GM18519 (cell line): ENCODE data around the gene EMP2.
"Not testable (repeated sequence)": the region's sequence is repeated elsewhere in the genome, so short reads cannot be mapped to it uniquely, and the experiment has no call there.

Experiments used
- ATAC-seq: cut with Tn5 transposase; IDR thresholded peaks from one replicate; pipeline ENCODE4 v1.9.1; 2021; ENCODE audit warnings: mild to moderate bottlenecking, moderate library complexity; ENCODE audit not compliant: unreplicated experiment, low FRiP score

The EMP2 gene

DNA sequence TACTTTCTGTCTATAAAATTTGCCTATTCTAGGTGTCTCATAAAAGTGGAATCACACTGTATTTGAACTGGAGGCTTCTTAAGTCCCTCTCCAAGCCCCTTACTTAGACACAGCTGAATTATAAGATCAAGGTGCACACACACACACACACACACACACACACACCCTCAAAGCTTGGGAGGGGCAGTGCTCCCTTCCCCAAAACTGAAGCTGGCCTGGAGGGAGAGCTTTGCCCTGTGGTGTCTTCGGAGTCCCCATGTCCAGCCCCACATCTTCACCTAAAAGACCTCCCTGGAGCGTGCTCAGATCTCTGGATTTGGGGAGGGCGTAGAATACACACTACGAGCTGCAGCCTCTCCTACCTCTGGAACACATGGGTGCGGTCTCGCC is 828 bp downstream of the EMP2 start:
- no peak for ATAC-seq

DNA sequence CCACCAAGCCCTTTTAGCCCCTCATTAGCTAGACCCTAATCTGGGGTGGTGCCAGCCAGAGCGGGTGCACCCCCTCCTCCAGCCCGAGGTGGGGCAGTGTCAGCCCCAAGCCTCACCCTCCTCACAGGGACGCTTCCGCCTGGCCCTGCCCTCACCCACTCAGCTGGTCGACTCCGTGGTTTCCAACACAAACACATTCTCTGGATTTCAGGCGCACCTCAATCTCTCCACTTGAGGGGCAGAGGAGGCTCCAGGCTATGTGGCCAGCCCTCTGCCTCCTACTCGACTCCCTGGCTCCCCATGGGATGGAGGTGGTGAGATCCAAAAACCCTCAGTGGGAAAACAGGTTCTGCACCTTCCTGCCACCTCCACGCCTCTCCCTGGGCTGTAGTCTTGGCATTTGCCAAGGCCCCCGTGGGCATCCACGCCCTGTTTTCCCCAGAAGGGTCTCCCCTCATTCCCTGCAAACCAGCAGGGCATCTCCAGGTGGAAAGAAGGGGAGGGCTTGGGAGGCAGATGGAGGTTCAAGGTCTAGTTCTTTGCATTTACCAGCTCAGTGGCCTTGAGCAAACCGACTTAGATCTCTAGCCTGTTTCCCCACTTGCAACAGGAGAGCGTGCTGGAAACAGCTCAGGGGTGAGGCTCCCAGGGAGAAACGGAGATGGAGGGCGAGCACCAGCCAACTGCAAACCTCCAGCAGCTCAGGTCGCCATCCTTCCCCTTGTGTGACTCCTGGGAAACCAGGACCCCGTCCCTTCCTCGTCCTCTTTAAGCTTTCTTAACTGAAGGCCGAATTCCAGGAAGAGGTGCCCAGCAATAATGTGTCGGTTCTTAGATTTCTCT is 1.7 kb downstream of the EMP2 start:
- no peak for ATAC-seq

DNA sequence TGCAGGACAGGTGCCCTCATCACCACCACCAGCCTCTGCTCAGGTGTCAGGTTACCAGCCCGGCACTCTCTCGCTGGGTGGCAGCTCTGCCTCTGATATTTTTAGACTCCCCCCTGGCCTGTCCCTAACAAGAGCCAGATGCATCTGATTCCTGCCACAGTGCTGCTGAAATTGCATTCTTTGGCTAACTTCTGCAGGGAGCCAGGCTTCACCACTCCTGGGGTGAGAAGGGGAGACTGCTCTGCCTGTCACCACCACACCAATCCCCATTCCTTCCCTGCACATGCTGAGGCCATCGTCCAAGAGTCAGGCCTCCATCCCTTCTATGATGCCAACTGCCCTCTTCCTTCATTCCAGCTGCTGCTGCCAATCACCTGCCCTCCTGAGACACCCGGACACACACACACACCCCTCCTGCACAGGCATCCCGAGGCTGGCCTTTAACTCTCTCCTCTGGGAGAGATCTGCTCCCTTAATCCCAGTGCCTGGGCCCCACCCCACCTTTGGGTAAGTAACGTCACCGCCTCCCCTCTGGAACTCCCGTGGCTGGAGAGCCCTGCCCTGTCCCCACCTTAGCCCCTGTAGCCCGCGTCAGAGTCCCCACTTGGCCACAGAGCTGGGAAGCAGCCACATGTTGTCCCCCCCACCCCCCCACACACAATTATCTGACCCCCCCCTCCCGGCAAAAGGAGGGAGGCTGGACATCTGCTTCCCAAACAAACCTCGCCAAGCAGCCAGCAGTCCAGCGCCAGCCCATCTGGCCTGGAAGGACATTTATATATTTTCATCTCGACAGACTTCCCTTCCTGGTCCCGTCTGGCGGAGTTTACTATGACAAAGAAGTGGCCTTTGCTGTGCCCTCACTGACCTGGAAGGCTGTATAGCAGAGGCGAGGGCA is 2.8 kb downstream of the EMP2 start:
- no peak for ATAC-seq

DNA sequence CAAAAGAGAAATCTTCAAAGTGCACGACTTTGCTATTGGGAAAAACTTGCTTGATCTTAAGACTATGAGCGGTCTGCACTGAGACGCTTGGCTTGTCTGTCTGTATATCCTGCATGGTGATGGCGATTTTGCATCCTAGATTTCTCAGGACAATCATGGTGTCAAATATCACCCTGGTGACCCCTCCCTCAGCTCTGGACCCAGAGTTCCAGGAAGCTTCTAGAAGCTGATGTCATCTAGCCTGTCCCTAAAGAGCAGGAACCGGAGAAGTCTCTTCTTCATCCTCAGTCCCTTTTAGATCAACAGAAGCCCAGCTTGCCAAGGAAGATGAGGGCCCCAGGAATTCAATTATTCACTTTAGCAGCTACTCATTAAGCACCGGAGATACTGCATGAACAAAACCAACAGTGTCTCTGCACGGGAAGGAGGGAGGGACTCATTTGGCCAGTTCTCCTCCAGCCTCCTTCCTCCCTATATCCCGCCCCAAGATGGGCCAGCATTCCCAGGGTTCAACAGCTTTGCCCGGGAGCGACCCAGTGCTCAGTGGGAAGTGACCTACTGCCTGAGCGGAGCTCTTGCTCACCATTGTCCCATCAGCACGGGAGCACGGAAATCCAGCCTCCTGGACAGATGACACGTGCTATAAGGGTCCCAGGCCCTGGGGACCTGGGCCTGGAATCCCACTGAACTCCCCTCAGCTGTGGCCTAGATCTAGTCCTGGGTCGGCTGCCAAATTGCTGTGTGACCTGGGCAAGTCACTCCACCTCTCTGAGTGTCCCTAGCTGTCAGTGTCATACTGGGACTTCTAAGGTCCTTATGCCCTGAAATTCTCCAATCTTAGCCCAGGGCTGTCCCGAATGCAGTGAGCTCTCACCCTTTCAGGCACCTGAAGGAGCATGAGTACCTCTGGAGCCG is 3.8 kb downstream of the EMP2 start:
- no peak for ATAC-seq

DNA sequence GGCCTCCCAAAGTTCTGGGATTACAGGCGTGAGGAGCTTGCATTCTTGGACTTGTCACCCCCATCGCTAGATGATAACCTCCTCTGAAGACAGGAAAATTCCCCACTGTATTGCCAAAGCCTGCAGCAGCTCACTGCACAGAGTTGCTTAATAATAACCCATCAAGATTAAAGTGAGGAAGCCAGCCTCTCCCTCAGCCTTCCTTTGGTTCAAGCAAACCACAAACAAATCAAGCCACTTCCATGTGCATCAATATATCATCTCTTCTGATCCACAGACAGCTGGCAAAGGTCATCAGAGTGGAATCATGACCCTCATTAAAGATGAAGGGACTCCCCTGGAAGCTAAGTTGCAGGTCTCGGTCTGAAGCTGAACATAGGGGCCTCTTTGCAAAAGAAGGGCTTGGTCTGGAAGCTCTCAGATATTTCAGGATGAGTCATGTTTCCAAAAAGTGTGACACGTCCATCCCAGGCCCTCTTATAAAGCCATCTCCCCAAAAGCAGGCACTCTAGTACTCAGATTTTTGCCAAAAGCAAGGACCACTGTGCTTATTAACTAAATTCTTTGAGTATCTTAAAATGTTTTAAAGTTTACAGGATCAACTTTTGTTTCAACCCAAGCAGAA is 4.8 kb downstream of the EMP2 start:
- no peak for ATAC-seq

DNA sequence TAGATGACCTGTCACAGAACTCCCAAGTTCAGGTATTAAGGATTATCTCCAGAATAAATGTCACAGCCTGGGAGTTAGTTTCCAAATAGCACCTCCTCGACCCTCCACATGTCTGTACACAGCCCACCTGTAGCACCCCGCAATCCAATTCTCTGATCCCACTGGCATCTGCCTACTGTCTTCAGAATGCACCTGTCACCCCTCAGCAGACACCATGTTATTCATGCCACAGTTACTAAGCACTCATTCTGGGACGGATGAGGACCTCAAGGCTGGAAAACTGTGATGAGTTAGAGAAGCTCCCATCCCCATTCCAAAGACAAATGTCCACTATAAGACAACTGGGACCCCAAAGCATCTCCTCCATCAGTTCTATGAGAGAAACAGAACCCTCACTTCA is 7.8 kb downstream of the EMP2 start:
- no peak for ATAC-seq

DNA sequence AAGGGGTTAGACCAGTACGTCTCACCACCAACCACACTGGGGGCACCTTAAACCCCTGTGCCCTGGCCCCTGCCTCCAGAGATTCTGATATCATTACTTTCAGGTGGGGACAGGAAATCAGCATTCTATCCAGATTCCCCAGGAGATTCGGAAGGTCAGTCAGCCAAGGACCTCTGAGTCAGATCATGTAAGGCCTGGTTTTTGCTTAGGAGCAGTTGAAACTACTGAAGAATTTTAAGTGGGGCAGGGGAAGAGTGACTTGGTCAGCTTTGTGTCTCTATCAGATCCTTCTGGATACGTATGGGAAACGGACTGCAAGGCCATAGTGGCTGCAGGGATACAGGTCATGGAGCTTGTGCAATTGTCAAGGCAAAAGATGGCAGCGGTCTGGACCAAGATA is 9.0 kb downstream of the EMP2 start:
- no peak for ATAC-seq

DNA sequence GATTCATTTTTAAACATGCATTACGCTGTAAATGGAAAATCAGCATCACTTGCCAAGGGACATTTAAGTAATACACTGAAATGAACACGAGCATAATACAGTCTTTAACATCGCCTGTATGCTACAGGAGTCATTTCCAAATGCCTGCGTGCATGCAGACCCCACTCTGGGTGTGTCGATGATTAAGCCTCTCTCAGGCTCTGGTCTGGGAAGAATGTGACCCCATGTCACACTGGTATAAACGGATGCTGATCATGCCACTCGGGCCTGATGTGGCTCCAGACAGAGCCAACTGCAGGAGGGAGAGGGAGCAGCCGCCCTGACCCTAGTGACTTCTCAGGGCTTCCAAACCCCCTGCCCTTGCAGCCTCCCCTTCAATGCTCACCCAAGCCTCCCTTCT is 10.8 kb downstream of the EMP2 start:
- ATAC-seq: no peak

DNA sequence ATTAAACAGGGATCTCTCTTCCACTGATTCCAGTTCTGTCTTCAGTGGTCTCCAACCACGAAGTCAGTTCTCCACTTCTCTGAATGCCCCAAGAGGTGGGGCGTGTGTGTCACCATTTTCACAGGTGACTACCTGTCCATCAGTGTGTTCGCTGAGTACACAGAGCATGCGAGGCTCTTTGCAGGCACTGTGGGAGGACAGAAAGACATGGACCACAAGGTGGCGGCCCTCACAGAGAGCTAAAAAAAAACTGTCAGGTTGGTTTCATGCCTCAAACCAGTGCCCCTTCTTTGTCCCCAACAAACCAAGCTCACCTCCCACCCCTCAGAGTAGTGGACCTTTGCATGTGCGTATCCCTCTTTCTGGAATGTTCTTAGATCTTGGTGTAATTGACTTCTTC is 13.8 kb downstream of the EMP2 start:
- ATAC-seq: no peak

DNA sequence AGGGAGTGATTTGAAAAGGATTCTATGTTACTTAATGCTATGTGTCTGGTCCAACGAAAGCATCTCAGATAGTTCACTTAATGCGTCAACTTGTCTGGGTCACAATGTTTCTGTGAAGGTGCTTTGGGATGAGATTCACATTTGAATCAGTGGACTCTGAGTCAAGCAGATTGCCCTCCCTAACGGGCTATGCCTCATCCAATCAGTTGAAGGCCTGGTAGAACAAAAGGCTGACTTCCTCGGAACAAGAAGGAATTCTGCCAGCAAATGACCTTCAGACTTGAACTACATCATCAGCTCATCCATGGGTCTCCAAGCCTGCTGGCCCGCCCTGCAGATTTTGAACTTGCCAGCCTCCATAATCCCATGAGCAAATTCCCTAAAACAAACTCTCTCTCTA is 15.2 kb downstream of the EMP2 start:
- no peak for ATAC-seq

DNA sequence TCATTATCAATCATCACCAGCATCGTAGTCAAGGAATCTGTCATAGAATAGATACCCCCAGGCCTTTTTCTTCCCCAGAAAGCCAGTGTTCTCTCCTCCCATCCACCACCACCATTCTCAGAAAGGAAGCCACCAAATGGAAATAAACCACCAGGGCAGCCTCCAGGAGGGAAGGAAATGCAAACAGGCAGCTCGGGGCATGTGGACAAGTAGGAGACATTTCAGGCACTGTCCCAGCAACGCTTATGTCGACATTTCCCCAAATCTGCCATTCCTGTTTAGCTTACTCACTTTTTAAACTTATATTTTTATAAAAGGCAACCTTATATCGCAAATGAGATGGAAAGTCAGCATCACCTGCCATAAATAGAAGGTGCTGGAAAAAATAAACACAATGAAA is 15.8 kb downstream of the EMP2 start:
- ATAC-seq: no peak

DNA sequence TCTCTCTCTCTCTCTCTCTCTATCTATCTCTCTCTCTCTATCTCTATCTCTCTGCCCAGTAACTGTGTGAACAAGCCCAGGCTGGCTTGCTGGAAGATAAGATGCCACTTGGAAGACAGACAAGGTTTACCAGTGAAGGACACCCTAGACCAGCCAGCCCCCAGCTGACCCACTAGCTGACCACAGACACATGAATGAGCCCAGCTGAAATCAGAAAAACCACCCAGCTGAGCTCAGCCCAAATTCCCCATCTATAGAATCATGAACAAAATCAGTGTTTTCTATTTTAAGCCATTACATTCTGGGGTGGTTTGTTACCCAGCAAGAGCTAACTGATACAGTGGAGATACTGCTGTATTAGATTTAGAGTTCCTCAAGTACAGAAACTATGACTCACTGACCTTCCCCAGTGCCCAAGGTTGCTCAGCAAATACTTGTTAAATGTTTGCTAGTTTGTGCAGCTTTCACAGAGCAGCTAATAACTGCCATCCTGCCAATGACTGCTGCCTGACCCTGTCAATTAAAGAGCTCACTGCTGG is 18.0 kb downstream of the EMP2 start:
- no peak for ATAC-seq

DNA sequence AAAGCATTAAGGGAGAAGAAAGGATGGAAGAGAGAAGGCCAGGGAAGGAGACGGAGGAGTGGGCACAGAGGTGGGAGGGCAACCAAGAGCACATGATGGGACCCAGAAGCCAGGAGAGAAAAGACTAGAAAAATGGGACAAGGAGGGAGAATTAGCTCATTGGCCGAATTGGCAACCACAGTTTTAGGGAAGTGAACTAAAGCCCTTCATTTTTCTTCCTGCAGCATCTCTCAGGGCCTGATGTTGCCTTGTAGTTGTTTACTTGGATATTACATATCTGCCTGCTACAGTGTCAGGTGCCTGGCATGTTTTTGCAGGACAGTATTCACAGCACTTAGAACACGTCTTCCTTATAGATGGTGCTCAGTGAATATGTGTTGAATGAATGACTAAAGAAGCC is 19.0 kb downstream of the EMP2 start:
- no peak for ATAC-seq

DNA sequence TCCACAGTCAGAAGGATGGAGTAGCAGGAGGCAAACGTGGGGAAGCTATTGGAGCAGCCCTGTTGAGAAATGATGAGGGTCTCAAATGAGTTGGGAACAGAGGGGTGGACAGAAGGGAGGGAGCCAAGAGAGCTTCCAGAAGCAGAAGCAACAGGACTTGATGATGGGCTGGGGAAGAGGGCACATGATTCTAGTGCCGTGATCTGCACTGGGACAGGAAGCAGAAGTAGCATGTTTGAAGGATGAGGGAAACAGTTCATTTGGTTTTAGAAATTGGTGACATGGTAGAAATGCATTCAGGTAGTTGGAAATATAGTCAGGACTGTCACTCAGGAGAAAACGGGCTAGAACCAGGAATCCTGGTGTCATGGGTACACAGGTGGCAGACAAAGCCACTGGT is 19.4 kb downstream of the EMP2 start:
- no peak for ATAC-seq

DNA sequence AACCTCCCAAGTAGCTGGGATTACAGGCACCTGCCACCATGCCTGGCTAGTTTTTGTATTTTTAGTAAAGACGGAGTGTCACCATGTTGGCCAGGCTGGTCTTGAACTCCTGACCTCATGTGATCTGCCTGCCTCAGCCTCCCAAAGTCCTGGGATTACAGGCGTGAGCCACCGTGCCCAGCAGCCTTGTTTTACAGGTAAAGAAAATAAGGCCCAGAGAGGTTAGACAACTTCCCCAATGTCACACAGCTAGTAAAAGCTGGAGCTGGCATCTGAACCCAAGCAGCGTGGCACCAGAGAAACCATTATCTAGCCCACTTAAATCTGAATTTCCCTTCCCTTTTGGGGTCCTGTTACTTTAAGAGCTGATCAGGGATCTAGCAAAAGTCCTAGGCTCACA is 20.6 kb downstream of the EMP2 start:
- ATAC-seq: not testable (repeated sequence)

DNA sequence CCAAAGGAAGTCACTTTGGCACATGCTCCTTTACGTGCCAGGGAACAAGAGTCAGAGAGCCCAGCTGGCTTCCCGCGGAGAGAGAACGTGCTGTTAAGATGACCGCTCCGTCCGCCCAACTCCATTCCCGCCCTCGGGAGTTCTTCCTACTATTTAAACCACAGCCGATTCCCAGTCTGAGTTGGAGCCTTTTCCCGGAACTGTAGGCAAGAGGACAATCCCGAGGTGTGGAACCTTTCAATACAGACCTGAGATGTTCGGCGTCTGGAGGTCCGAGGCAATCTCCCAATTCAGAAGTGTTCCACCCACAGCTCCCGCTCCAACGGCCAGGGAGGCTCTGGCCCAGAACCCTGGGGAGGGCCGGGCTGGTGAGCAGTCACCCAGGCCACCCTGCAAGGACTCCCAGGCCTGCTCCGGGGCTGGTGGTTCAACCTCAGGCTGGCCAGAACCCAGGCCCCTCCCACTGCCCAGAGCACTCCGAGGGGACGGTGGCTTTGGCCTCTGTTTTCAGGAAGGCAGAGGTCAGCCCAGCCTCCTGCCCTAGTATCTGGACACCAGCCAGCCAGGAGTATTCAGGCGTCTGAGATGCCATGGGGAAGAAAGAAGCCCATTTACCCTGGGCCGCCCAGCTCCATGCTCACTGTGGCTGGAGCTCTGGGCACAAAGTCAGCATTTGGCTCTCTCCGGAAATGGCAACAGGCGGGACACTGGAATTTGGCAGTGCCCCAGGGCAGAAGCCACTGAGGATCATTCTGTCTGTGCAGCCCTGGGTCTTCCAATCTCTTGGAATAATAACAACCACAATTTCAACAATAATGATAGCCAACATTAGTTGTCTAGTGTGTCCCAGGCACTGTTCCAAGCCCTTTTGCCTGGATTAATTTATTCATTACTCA is 21.4 kb downstream of the EMP2 start:
- no peak for ATAC-seq

DNA sequence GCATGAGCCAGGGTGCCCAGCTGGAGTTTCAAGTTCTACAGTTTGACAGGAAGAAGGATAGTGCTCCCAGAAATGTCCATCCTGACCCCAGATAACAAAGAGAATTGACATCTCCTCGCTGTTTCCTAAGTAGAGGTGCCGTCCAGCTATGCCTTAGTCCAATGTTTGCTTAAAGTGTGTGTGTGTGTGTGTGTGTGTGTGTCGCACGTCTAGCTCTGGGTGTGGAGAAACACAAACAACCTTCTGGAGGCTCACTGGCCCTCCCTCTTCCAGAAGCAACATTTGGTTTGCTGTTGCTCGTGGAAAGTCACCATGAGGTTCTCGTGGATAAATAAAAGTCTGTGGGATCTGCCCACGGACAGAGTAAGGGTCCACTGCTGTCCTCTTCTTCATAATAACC is 22.1 kb downstream of the EMP2 start:
- ATAC-seq: no peak

DNA sequence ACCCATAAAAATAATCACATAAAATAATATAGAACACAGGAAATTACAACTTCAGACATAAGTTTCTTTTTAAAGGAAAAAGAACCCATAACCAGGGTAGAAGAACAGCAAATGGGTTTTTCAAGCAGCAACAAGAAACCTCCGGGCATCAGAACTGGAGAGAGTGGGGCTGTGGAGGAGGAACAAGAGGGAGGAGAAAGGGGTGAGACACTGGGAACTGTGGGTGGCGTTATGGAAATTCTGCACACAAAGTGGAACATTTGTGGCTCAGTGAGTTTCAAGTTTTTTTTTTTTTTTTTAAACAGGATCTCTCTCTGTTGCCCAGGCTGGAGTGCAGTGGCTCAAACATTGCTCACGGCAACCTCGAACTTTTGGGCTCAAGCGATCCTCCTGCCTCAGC is 22.6 kb downstream of the EMP2 start:
- no peak for ATAC-seq

DNA sequence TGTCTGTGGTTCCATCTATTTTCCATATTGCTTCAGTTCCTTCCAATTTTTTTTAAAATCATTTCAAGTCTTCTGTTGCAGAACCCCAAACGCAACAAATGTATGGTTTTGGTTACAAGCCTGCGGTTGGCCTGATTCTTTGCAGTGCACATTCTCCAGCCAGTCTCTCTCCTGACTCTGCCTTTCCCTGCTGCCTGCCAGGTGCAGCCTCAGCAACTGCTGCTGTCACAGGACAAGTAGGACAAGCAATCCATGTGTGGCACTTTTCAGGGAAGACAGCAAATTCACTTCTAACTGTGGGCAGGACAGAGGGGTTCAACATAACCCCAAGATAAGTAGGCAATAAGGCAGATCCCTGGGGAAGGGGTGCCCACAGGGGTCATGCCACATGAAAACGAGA is 24.2 kb downstream of the EMP2 start:
- no peak for ATAC-seq
